Fibroblast of pulmonary artery (primary cell): ENCODE measurements around the gene PDZRN3.

Experiments
- DNase-seq: peaks from one replicate; pipeline ENCODE4 v3.0.0-alpha.2; 2010; ENCODE audit warnings: low read depth
- H3K4me3 ChIP-seq: replicated peaks from 2 replicates; pipeline ENCODE4 v1.5.1; 2011; ENCODE audit warnings: low read depth, mild to moderate bottlenecking, control low read depth, low read length, moderate library complexity
- CTCF ChIP-seq: IDR thresholded peaks from 2 replicates; pipeline ENCODE4 v1.5.1; 2011; ENCODE audit warnings: mild to moderate bottlenecking, control low read depth, low read length, inconsistent platforms; ENCODE audit errors: missing control alignments

PDZRN3 gene

GRCh38 chr3:73561494-73561893 is 63.2 kb downstream of the PDZRN3 start:
- DNase-seq = no peak
- TF ChIP-seq CTCF = no peak
- H3K4me3 ChIP-seq = no peak overlapping the region

- no peak for DNase-seq
- TF ChIP-seq CTCF = no peak
- no peak overlapping the region for H3K4me3 ChIP-seq
These were observed 65.0 kb downstream of the PDZRN3 start for GRCh38 chr3:73559749-73560148.

- H3K4me3 ChIP-seq = no peak overlapping the region
- TF ChIP-seq CTCF = no peak
- DNase-seq = peak; percentile 77
These were observed 66.0 kb downstream of the PDZRN3 start for GRCh38 chr3:73558727-73559075.

- no peak for TF ChIP-seq CTCF
- no peak overlapping the region for H3K4me3 ChIP-seq
- DNase-seq = peak; percentile 52
These were observed 66.6 kb downstream of the PDZRN3 start for GRCh38 chr3:73557986-73558726.

- DNase-seq = no peak
- TF ChIP-seq CTCF = no peak
- H3K4me3 ChIP-seq = no peak overlapping the region
These were observed 68.0 kb downstream of the PDZRN3 start for GRCh38 chr3:73556520-73557372.

- TF ChIP-seq CTCF = no peak
- no peak overlapping the region for H3K4me3 ChIP-seq
- DNase-seq = no peak
These were observed 69.7 kb downstream of the PDZRN3 start for GRCh38 chr3:73555076-73555475.

- H3K4me3 ChIP-seq = no peak overlapping the region
- DNase-seq = peak; percentile 23
- no peak for TF ChIP-seq CTCF
These were observed 72.0 kb downstream of the PDZRN3 start for GRCh38 chr3:73552700-73553099.
